HG03108 (cell line): ENCODE measurements around the gene ADAMTS17.

Experiments used
- ATAC-seq: cut with Tn5 transposase; IDR thresholded peaks from one replicate; pipeline ENCODE4 v1.9.1; 2021; ENCODE audit warnings: moderate library complexity; ENCODE audit not compliant: unreplicated experiment

Gene ADAMTS17

GRCh38 chr15:100140527-100141308 is 201.1 kb downstream of the ADAMTS17 start:
- ATAC-seq = no peak

- no peak for ATAC-seq
These were observed 207.2 kb downstream of the ADAMTS17 start for GRCh38 chr15:100134586-100134985.

DNA sequence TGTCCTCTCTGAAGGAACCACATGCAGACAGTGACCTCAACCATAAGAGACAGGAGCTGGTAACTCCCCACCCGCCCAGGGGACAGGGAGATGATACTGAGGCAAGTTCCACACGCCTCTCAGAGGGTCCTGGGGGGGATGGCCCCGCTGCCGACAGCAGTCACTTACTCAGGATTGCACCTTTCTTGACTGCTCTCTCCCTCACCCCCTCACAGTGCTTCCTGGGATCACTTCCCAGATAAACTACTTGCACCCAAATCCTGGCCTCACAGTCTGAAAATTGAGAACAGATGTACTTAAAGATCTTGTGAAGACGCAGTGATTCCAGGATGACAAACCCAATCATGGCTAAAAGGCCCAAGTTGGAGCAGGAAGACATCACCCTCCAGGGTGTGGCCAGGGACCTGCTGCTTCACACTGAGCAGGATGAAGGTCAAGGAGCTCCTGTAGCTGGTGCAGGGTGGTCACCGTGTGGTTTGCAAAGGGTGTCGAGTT is 207.6 kb downstream of the ADAMTS17 start:
- ATAC-seq = no peak

DNA sequence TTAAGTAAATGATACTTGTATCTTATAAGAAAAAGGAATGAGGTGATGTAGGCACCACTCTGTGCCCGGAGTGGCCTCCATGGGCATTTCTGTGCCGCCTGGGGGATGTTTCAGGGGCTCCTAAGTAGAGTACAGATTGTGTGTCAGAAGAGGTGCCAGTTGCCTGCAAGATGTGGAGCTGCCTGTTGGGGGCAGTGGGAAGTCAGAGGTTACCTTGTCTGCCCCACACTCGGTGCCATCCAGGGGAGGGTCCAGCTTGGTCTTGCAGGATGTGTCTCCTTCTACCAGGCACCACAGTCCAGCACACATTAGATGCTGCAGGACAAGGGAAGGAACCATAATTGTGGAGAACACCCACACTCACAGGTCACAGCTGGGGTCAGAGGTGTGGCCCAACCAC is 208.8 kb downstream of the ADAMTS17 start:
- ATAC-seq = no peak

DNA sequence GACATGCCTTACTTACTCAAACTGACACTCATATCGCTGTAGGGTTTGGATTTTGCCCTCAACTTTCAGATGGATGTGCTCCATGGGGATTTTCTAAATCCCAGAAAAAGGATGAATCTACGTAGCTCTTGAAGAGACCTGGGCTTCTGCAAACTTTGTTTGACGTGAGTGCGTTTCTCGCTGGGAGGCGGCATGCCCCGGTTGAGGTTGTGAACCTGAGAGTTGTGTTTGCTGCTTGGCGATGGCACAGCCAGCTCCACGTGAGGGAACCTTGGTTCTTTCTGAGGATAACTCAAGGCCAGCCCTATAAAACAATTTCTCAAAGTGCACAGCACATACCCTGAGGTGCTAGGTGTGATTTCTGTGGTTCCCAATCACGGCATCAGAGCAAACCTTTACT is 209.5 kb downstream of the ADAMTS17 start:
- no peak for ATAC-seq

DNA sequence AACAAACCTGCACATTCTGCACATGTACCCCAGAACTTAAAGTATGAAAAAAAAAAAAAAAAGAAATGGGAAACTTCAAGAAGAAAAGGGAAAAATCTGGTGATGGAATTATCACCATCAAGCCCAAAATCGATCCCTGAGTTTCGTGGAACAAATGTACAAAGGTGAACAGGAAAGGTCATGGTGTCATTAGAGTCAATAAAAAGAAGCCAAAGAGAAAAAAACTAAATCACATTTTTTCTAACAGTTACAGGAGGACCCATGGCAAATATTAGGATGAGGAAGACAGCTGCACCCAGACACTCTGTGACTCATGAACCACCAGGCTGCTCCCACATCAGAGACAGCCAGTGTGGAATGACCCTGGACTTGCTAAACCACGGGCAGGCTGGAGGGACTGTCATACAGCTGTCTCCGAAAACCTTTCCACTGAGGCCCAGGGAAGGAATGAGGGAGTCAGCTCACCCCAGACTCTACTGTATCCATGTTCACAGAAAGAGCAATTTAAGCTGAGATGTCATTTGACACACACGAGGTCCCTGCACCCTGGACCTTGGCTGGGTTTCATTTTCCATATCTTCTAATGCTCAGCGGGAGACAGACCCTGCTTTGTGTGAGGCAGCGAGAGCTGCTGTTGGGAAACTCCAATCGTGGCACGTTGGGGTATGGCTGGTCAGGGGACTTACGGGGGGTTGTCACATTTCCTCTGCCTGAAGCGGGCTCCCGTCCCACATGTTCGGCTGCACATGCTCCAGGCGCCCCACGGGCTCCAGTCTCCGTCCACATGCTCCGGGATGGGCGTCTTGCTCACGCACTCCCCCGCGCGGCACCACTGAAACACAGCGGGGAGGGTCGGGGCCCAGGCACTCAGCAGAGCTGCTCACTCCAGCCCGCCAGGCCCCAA is 210.2 kb downstream of the ADAMTS17 start:
- no peak for ATAC-seq

- no peak for ATAC-seq
These were observed 212.1 kb downstream of the ADAMTS17 start for GRCh38 chr15:100129677-100130076.

DNA sequence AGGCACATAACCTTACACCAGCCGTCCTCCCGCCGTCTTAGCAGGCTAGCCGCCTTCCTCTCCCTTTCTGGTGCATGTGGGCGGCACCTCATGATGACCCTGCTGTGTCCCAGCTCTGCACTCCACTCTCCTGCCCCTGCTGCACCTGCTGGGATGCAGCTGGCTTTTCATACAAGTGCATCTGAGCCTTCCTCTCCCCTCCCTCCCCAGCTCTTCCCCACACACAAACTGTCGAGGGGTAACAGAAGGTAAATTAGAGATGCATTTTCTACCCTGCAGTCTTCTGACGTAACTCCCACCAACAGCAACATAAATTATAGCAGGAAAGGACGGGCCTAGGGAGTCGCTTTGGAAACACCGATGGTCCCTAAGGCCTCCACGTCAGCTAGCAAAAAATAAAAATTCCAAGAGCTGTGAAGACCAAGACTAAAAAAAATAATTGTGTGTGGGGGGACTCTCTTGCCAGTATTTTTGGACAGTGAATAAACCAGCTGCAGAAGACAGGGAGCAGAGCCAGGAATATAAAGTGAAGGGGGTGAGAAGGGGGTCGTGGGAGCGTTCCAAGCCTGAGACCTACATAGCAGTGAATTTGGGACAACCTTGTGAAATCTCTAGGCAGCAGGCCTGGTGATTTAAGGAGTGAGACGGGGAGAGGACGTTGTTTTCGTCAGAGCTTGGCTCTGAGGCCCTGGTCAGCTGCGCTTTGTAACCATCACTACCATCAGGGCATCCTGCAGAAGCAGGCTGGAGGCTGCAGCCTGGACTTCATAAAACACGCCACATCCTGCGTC is 216.2 kb downstream of the ADAMTS17 start:
- ATAC-seq = no peak

DNA sequence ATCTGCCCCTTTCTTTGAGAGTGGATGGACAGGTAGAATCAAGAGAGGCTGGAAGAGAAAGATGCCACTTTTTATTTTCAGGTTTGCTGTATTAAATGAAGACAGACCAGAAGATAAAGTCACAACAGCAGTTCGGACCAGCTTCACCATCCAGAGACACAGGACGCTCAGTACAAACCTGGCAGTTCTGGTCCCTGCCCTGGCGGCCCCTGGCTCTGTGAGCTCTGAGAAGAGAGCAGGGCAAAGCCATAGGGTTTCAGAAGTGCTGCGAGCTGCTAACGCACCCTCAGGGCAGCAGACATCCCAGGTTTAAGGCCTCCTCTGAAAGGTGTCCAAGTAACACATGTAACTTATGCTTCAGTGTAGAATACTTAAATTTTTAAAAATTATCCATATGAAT is 216.8 kb downstream of the ADAMTS17 start:
- ATAC-seq = no peak

DNA sequence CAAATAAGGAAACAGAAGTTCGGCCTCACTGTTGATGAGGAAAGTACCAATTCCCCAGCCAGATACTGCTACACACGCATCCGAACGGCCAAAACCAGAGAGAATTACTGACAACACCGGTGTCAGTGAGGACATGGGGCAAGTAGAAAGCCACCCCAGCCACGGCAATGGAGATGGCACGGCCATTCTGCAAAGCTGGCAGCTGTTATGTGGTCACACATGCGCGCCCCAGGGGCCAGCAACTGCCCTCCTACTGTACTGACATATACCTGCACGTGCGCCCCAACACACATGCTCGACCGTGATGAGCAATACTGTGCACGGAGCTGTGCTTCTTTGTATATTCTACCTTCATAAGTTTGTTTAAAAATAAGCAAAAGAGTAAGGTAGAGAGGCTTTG is 217.4 kb downstream of the ADAMTS17 start:
- ATAC-seq = no peak

- no peak for ATAC-seq
These were observed 218.2 kb downstream of the ADAMTS17 start for GRCh38 chr15:100123611-100124010.

- ATAC-seq = no peak
These were observed 220.5 kb downstream of the ADAMTS17 start for GRCh38 chr15:100121285-100121684.

DNA sequence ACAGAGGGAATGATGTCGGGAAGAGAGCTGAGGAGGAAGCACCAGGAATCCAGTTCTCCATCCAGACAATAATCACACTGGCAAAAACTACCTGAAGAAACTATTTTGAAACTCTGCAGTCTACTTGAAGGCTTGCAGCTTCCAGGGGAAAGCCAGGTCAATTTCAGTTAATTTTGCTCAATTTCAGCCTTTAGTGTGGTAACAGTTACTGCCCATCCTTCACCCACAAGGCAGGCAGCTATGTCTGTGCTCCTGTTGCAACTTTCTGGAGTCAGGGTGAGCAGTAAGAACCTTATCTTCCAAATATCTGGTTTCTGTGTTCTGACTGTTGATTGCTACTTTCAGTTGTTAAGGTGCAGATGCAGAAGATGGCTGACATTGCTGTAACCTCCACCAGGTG is 221.7 kb downstream of the ADAMTS17 start:
- no peak for ATAC-seq

DNA sequence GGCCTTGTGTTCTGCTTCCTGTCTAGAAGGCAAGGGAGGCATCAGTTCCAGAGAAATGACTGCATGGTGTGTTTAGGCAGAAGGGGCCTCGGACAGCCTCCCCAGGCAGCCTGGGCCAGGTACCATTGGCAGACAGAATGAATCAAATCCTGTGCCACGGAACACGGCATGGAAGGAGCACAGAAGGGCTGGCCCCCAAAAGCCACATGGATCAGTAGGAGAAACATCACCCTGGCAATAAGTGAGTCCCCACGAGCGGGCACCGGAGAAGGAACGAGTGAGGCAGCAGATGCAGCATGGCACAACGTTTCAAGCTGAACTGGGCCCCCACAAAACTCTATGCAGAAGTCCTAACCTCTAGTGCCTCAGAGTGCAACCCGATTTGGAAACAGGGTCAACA is 223.2 kb downstream of the ADAMTS17 start:
- no peak for ATAC-seq

DNA sequence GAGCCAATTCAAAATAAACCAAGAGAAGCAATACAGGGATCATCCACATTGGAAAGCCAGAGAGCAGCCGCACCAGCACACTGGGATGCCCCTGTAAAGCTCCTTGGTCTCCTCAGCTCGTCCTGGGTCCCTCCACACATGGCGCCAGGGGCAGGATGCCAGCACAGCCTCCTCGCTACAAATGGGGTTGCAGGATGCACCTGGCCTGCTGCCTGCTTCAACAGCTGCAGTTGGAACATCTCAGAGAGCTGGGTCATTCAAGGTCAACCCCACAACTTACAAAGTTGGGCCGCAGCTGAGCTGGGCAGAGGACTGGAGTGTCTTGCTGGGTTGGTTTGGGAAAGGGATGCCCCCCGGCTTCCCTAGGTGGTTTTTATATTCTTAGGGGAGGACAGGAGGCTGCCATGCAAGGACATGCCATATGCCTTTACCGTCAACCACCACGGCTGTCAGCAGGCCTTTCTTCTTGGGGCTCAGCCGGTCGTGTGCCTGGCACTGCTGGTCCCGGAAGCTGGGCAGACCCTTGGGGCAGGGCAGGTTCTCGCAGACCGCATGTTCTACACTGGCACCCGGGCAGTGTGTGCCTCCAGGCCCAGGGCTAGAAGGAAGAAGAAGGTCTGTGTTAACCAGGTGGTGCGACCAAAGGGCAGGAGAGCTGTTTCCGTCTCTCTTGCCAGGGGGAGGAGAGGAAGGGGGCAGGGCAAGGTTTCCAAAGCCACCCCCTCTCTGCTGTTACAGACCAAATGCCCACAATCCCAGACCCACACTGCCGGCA is 225.2 kb downstream of the ADAMTS17 start:
- no peak for ATAC-seq

GRCh38 chr15:100115711-100116090 is 226.1 kb downstream of the ADAMTS17 start:
- ATAC-seq = no peak

DNA sequence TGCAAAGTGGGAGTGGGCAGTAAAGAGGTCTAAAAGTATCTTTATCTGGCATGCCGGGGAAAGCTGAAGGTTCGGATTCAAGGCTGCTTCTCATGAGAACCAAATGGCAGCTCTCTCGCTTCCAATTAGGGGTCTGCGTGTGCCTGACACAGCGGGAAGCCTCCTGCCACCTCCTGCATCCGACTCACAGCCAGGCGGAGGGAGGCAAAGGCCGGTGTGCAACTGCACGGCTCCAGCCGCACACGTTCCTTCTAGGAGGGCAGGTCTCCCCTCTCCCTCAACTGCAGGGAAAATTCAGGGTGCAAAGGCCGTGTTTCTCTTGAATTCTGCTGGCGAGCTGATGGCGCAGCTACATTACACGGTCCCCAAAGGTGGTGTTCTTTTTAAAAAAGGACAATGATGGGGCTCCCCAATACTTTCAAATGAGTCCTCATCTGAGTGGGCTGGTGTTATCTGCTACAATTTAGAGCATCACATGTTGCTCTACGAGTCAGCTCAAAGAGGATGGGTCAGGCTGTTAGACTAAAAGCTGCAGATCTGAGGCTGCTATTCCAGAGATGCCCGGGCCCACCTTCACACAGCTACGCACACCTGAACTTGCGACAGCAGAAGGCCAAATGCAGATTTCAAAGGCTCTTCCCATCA is 226.6 kb downstream of the ADAMTS17 start:
- ATAC-seq = no peak

- ATAC-seq = no peak
These were observed 227.2 kb downstream of the ADAMTS17 start for GRCh38 chr15:100114571-100114970.

DNA sequence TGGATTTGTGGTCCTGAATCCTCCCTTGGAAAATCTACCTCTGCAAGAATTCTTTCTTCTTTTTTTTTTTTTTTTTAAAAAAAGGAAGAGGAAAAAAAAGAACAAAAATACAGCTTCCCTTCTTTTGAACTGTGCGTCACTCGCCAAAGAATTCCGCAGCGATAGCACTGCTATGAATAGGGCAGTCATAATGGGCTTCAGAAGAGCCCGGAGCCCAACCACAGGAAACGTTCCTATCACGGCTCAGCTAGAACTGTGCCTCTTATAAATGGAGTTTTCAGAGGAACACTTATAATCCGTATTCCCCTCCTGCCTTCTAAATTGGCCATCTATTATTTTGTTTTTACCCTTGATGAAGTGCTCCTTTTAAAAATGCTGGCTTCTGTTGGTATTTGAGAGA is 227.7 kb downstream of the ADAMTS17 start:
- ATAC-seq = no peak
